ENCODE results near the gene NOD1.

NOD1 gene

GRCh38 chr7:30429156-30429530 lies 49.4 kb downstream of the NOD1 start:
- no peak overlapping the region for H3K4me2 ChIP-seq (ENCODE audit: low read length, poor library complexity, severe bottlenecking)
- peaks cover 2% of the 10 kb centered on the region for H3K4me1 ChIP-seq (ENCODE audit: control insufficient read depth, insufficient read depth, low read depth, low read length)
- no peaks in the 10 kb centered on the region for H3K79me1 ChIP-seq (replicated peaks; ENCODE audit: low read length, poor library complexity, severe bottlenecking)
- peaks cover 23 to 90% of the 10 kb centered on the region in 2 experiments for H3K36me3 ChIP-seq (ENCODE audit: control insufficient read depth in 1 of 2, insufficient read depth in 2 of 2, low read depth in 1 of 2, low read length in 2 of 2)
- H3K4ac ChIP-seq (ENCODE audit: low read depth in 1 of 2, low read length in 2 of 2) = no peak overlapping the region
- H2AK5ac ChIP-seq (ENCODE audit: low read length, severe bottlenecking) = no peak overlapping the region
- no peak for DNase-seq
- no peak overlapping the region for H3K4me3 ChIP-seq (ENCODE audit: insufficient read depth in 1 of 2, low read depth in 1 of 2, low read length in 2 of 2)
- H2AFZ ChIP-seq (ENCODE audit: low read depth, low read length) = no peak overlapping the region
- no peak overlapping the region for H3K14ac ChIP-seq (ENCODE audit: low read length in 2 of 2)
- H3K23ac ChIP-seq (ENCODE audit: low read length in 2 of 2) = no peak overlapping the region
- no peak overlapping the region for H3K18ac ChIP-seq (ENCODE audit: low read depth in 1 of 2, low read length in 2 of 2)
- H3K27me3 ChIP-seq (ENCODE audit: control insufficient read depth in 1 of 2, insufficient read depth in 1 of 2, low read length in 2 of 2) = no peaks in the 10 kb centered on the region
- H2BK5ac ChIP-seq (ENCODE audit: low read depth, low read length, poor library complexity, severe bottlenecking) = no peak overlapping the region
- no peak overlapping the region for H3K27ac ChIP-seq (ENCODE audit: low read length, poor library complexity, severe bottlenecking)
- H2BK15ac ChIP-seq (ENCODE audit: low read depth, poor library complexity, severe bottlenecking) = no peak overlapping the region
- H4K8ac ChIP-seq (ENCODE audit: low read length) = no peak overlapping the region
- H3K9ac ChIP-seq (ENCODE audit: low read length) = no peak overlapping the region
- H2BK120ac ChIP-seq (ENCODE audit: low read depth, low read length) = no peak overlapping the region
- 97% methylated on average over 5 of the region's 5 CpGs for WGBS
- H2BK12ac ChIP-seq (ENCODE audit: low read length in 2 of 2) = no peak overlapping the region
- no peak overlapping the region for H4K91ac ChIP-seq (ENCODE audit: low read length)
- no peaks in the 10 kb centered on the region for H3K9me3 ChIP-seq (ENCODE audit: control insufficient read depth, low read length)

GRCh38 chr7:30428246-30429155 lies 50.1 kb downstream of the NOD1 start:
- H3K14ac ChIP-seq (ENCODE audit: low read length in 2 of 2) = no peak overlapping the region
- no peak overlapping the region for H3K9ac ChIP-seq (ENCODE audit: low read length)
- no peak overlapping the region for H2BK12ac ChIP-seq (ENCODE audit: low read length in 2 of 2)
- H3K79me1 ChIP-seq (replicated peaks; ENCODE audit: low read length, poor library complexity, severe bottlenecking) = no peaks in the 10 kb centered on the region
- no peak overlapping the region for H2BK120ac ChIP-seq (ENCODE audit: low read depth, low read length)
- H3K27ac ChIP-seq (ENCODE audit: low read length, poor library complexity, severe bottlenecking) = no peak overlapping the region
- no peak overlapping the region for H2BK15ac ChIP-seq (ENCODE audit: low read depth, poor library complexity, severe bottlenecking)
- H3K36me3 ChIP-seq (ENCODE audit: control insufficient read depth in 1 of 2, insufficient read depth in 2 of 2, low read depth in 1 of 2, low read length in 2 of 2) = peaks cover 28 to 89% of the 10 kb centered on the region in 2 experiments
- no peaks in the 10 kb centered on the region for H3K27me3 ChIP-seq (ENCODE audit: control insufficient read depth in 1 of 2, insufficient read depth in 1 of 2, low read length in 2 of 2)
- H4K91ac ChIP-seq (ENCODE audit: low read length) = no peak overlapping the region
- WGBS = 95% methylated on average over 6 of the region's 7 CpGs
- H3K4ac ChIP-seq (ENCODE audit: low read depth in 1 of 2, low read length in 2 of 2) = no peak overlapping the region
- H2AFZ ChIP-seq (ENCODE audit: low read depth, low read length) = no peak overlapping the region
- H3K9me3 ChIP-seq (ENCODE audit: control insufficient read depth, low read length) = no peaks in the 10 kb centered on the region
- no peak overlapping the region for H3K23ac ChIP-seq (ENCODE audit: low read length in 2 of 2)
- H2BK5ac ChIP-seq (ENCODE audit: low read depth, low read length, poor library complexity, severe bottlenecking) = no peak overlapping the region
- H2AK5ac ChIP-seq (ENCODE audit: low read length, severe bottlenecking) = no peak overlapping the region
- no peak for DNase-seq
- no peak overlapping the region for H3K4me3 ChIP-seq (ENCODE audit: insufficient read depth in 1 of 2, low read depth in 1 of 2, low read length in 2 of 2)
- H4K8ac ChIP-seq (ENCODE audit: low read length) = no peak overlapping the region
- H3K18ac ChIP-seq (ENCODE audit: low read depth in 1 of 2, low read length in 2 of 2) = no peak overlapping the region
- H3K4me1 ChIP-seq (ENCODE audit: control insufficient read depth, insufficient read depth, low read depth, low read length) = peaks cover 2% of the 10 kb centered on the region
- no peak overlapping the region for H3K4me2 ChIP-seq (ENCODE audit: low read length, poor library complexity, severe bottlenecking)

GRCh38 chr7:30427296-30428070 lies 51.1 kb downstream of the NOD1 start:
- Histone ChIP-seq H2BK12ac (ENCODE audit: low read length in 2 of 2) (no peak overlapping the region), H3K14ac (ENCODE audit: low read length in 2 of 2) (no peak overlapping the region), H3K27me3 (ENCODE audit: control insufficient read depth in 1 of 2, insufficient read depth in 1 of 2, low read length in 2 of 2) (no peaks in the 10 kb centered on the region), H2BK120ac (ENCODE audit: low read depth, low read length) (no peak overlapping the region), H3K18ac (ENCODE audit: low read depth in 1 of 2, low read length in 2 of 2) (no peak overlapping the region), H3K4me2 (ENCODE audit: low read length, poor library complexity, severe bottlenecking) (no peak overlapping the region), H2AK5ac (ENCODE audit: low read length, severe bottlenecking) (no peak overlapping the region), H3K4me1 (ENCODE audit: control insufficient read depth, insufficient read depth, low read depth, low read length) (peaks cover 2% of the 10 kb centered on the region), H3K79me1 (replicated peaks; ENCODE audit: low read length, poor library complexity, severe bottlenecking) (no peaks in the 10 kb centered on the region), H3K27ac (ENCODE audit: low read length, poor library complexity, severe bottlenecking) (no peak overlapping the region), H3K4me3 (ENCODE audit: insufficient read depth in 1 of 2, low read depth in 1 of 2, low read length in 2 of 2) (peak overlapping the region in 1 of 2 experiments; percentile 0), H2AFZ (ENCODE audit: low read depth, low read length) (no peak overlapping the region), H3K9ac (ENCODE audit: low read length) (no peak overlapping the region), H3K9me3 (ENCODE audit: control insufficient read depth, low read length) (no peaks in the 10 kb centered on the region), H3K36me3 (ENCODE audit: control insufficient read depth in 1 of 2, insufficient read depth in 2 of 2, low read depth in 1 of 2, low read length in 2 of 2) (peaks cover 28 to 86% of the 10 kb centered on the region in 2 experiments), H2BK15ac (ENCODE audit: low read depth, poor library complexity, severe bottlenecking) (no peak overlapping the region), H3K4ac (ENCODE audit: low read depth in 1 of 2, low read length in 2 of 2) (no peak overlapping the region), H2BK5ac (ENCODE audit: low read depth, low read length, poor library complexity, severe bottlenecking) (no peak overlapping the region), H3K23ac (ENCODE audit: low read length in 2 of 2) (no peak overlapping the region), H4K91ac (ENCODE audit: low read length) (no peak overlapping the region), H4K8ac (ENCODE audit: low read length) (peak overlapping the region; percentile 13)
- WGBS = 91% methylated on average over 6 of the region's 6 CpGs
- DNase-seq = no peak

- 92% methylated on average over 4 of the region's 5 CpGs for WGBS
- no peak overlapping the region for H3K4ac ChIP-seq (ENCODE audit: low read depth in 1 of 2, low read length in 2 of 2)
- H3K79me1 ChIP-seq (replicated peaks; ENCODE audit: low read length, poor library complexity, severe bottlenecking) = no peaks in the 10 kb centered on the region
- no peaks in the 10 kb centered on the region for H3K4me1 ChIP-seq (ENCODE audit: control insufficient read depth, insufficient read depth, low read depth, low read length)
- H3K9ac ChIP-seq (ENCODE audit: low read length) = no peak overlapping the region
- no peak overlapping the region for H3K4me2 ChIP-seq (ENCODE audit: low read length, poor library complexity, severe bottlenecking)
- H4K8ac ChIP-seq (ENCODE audit: low read length) = no peak overlapping the region
- H3K27me3 ChIP-seq (ENCODE audit: control insufficient read depth in 1 of 2, insufficient read depth in 1 of 2, low read length in 2 of 2) = no peaks in the 10 kb centered on the region
- no peaks in the 10 kb centered on the region for H3K9me3 ChIP-seq (ENCODE audit: control insufficient read depth, low read length)
- H4K91ac ChIP-seq (ENCODE audit: low read length) = no peak overlapping the region
- no peak overlapping the region for H3K18ac ChIP-seq (ENCODE audit: low read depth in 1 of 2, low read length in 2 of 2)
- H2BK120ac ChIP-seq (ENCODE audit: low read depth, low read length) = no peak overlapping the region
- no peak overlapping the region for H3K4me3 ChIP-seq (ENCODE audit: insufficient read depth in 1 of 2, low read depth in 1 of 2, low read length in 2 of 2)
- H2AFZ ChIP-seq (ENCODE audit: low read depth, low read length) = no peak overlapping the region
- H3K14ac ChIP-seq (ENCODE audit: low read length in 2 of 2) = no peak overlapping the region
- no peak overlapping the region for H2BK5ac ChIP-seq (ENCODE audit: low read depth, low read length, poor library complexity, severe bottlenecking)
- no peak overlapping the region for H2AK5ac ChIP-seq (ENCODE audit: low read length, severe bottlenecking)
- no peak overlapping the region for H2BK12ac ChIP-seq (ENCODE audit: low read length in 2 of 2)
- no peak for DNase-seq
- no peak overlapping the region for H3K27ac ChIP-seq (ENCODE audit: low read length, poor library complexity, severe bottlenecking)
- H3K23ac ChIP-seq (ENCODE audit: low read length in 2 of 2) = no peak overlapping the region
- H2BK15ac ChIP-seq (ENCODE audit: low read depth, poor library complexity, severe bottlenecking) = no peak overlapping the region
- peaks cover 28 to 58% of the 10 kb centered on the region in 2 experiments for H3K36me3 ChIP-seq (ENCODE audit: control insufficient read depth in 1 of 2, insufficient read depth in 2 of 2, low read depth in 1 of 2, low read length in 2 of 2)
Observed at GRCh38 chr7:30424506-30424905, 54.1 kb downstream of the NOD1 start.

All from mesenchymal stem cell (in vitro differentiated cells and primary cell).